NCI-H1694 treated with DMSO at 0.1 percent for 48 hours (cell line): ENCODE data around the gene DHRS7.

Experiments used
- DNase-seq: peaks from one replicate; lab custom pipeline; 2025; lab: John Stamatoyannopoulos, UW

The DHRS7 gene

GRCh38 chr14:60184905-60185555 lies 19.8 kb upstream of the DHRS7 start:
- no peak for DNase-seq

GRCh38 chr14:60184146-60184904 lies 19.1 kb upstream of the DHRS7 start:
- DNase-seq: peak; percentile 77

GRCh38 chr14:60183741-60184140 lies 18.5 kb upstream of the DHRS7 start:
- no peak for DNase-seq

GRCh38 chr14:60183138-60183537 lies 17.9 kb upstream of the DHRS7 start:
- no peak for DNase-seq

- no peak for DNase-seq
Measured at GRCh38 chr14:60179431-60179869, 14.3 kb upstream of the DHRS7 start.

- DNase-seq: no peak
Measured at GRCh38 chr14:60178820-60179219, 13.6 kb upstream of the DHRS7 start.

GRCh38 chr14:60178164-60178563 lies 13.0 kb upstream of the DHRS7 start:
- DNase-seq: no peak

- no peak for DNase-seq
Measured at GRCh38 chr14:60175255-60175902, 10.2 kb upstream of the DHRS7 start.

- DNase-seq: no peak
Measured at GRCh38 chr14:60174352-60175254, 9.4 kb upstream of the DHRS7 start.

- DNase-seq: no peak
Measured at GRCh38 chr14:60171690-60172089, 6.5 kb upstream of the DHRS7 start.

- no peak for DNase-seq
Measured at GRCh38 chr14:60170948-60171347, 5.8 kb upstream of the DHRS7 start.

- DNase-seq: no peak
Measured at GRCh38 chr14:60169722-60170121, 4.5 kb upstream of the DHRS7 start.

- no peak for DNase-seq
Measured at GRCh38 chr14:60166142-60166541, 944 bp upstream of the DHRS7 start.

- DNase-seq: peak; percentile 35
Measured at GRCh38 chr14:60165547-60165876, 314 bp upstream of the DHRS7 start.

- no peak for DNase-seq
Measured at GRCh38 chr14:60164404-60164711, 840 bp downstream of the DHRS7 start.

- no peak for DNase-seq
Measured at GRCh38 chr14:60163693-60164092, 1.5 kb downstream of the DHRS7 start.

- peak; percentile 45 for DNase-seq
Measured at GRCh38 chr14:60161196-60162107, 3.7 kb downstream of the DHRS7 start.

- no peak for DNase-seq
Measured at GRCh38 chr14:60160422-60160821, 4.8 kb downstream of the DHRS7 start.

- no peak for DNase-seq
Measured at GRCh38 chr14:60154671-60155070, 10.5 kb downstream of the DHRS7 start.

- DNase-seq: no peak
Measured at GRCh38 chr14:60153991-60154390, 11.2 kb downstream of the DHRS7 start.

GRCh38 chr14:60151715-60152114 lies 13.5 kb downstream of the DHRS7 start:
- peak; percentile 97 for DNase-seq
